ENCODE measurements around the gene ACSBG1. TPM values are rescaled to one million over a fixed set of nuclear protein-coding genes. Genes with fewer than 3 reads are reported as not detected.

Gene ACSBG1
- total and polyA plus RNA-seq, 2 of the 8 experiments (the other 6 are each of a cell fraction or from before 2014, with no cell fraction given): 5.4 to 7.1 TPM

GRCh38 chr15:78274994-78275393, 40.6 kb upstream of the ACSBG1 start:
- Histone ChIP-seq H3K9ac (replicated peaks in 1 of 4; ENCODE audit: extremely low read depth in 1 of 4, low read depth in 3 of 4, low read length in 3 of 4) (no peak overlapping the region), H3K23me2 (ENCODE audit: low read depth, low read length) (no peaks in the 10 kb centered on the region), H3K79me1 (ENCODE audit: low read depth, low read length) (no peaks in the 10 kb centered on the region), H4K91ac (replicated peaks; ENCODE audit: insufficient read length, low read length) (no peak overlapping the region), H3K27ac (ENCODE audit: low read depth, low read length) (no peak overlapping the region), H2AK5ac (ENCODE audit: low read depth, low read length) (no peak overlapping the region), H3K4ac (replicated peaks; ENCODE audit: insufficient read length, low read depth, low read length) (no peak overlapping the region), H3K9me3 (ENCODE audit: insufficient read depth in 2 of 2, low read depth in 1 of 2, low read length in 1 of 2) (no peaks in the 10 kb centered on the region), H3K4me3 (ENCODE audit: extremely low read depth in 1 of 4, insufficient read depth in 2 of 4, low read depth in 3 of 4, low read length in 4 of 4) (no peak overlapping the region), H4K8ac (ENCODE audit: extremely low read depth, insufficient read depth, low read length) (no peak overlapping the region), H3K14ac (ENCODE audit: insufficient read length) (no peak overlapping the region), H3K23ac (ENCODE audit: insufficient read length) (no peak overlapping the region), H3K18ac (ENCODE audit: extremely low read depth, low read length) (no peak overlapping the region), H3K56ac (replicated peaks; ENCODE audit: insufficient read length, low read depth, low read length) (no peak overlapping the region), H3K27me3 (replicated peaks in 1 of 4; ENCODE audit: control insufficient read depth in 3 of 4, extremely low read depth in 1 of 4, insufficient read depth in 3 of 4, low read length in 3 of 4) (no peaks in the 10 kb centered on the region), H2BK20ac (ENCODE audit: low read length) (no peak overlapping the region), H2BK120ac (replicated peaks; ENCODE audit: low read depth, low read length) (no peak overlapping the region), H2BK5ac (ENCODE audit: low read depth, low read length) (no peak overlapping the region), H3K4me2 (ENCODE audit: insufficient read depth in 1 of 2, low read depth in 2 of 2, low read length in 2 of 2) (no peak overlapping the region), H2BK15ac (ENCODE audit: low read length) (no peak overlapping the region), H4K5ac (ENCODE audit: insufficient read length, low read depth, low read length) (no peak overlapping the region), H3K36me3 (ENCODE audit: control insufficient read depth in 2 of 4, insufficient read depth in 4 of 4, low read length in 3 of 4) (no peaks in the 10 kb centered on the region), H2BK12ac (ENCODE audit: low read depth, low read length) (no peak overlapping the region), H2AFZ (ENCODE audit: low read length) (no peak overlapping the region), H3K4me1 (replicated peaks in 1 of 4; ENCODE audit: control insufficient read depth in 3 of 4, insufficient read depth in 4 of 4, low read length in 3 of 4) (no peaks in the 10 kb centered on the region; a peak in 1 of 7 replicates), H3K79me2 (ENCODE audit: control insufficient read depth in 1 of 2, insufficient read depth in 2 of 2, low read length in 2 of 2) (no peaks in the 10 kb centered on the region), H4K20me1 (replicated peaks in 1 of 2; ENCODE audit: control insufficient read depth in 1 of 2, insufficient read depth in 2 of 2, low read length in 2 of 2) (no peaks in the 10 kb centered on the region)
- FAIRE-seq: no peak
- no peak for DNase-seq (ENCODE audit: low read depth in 1 of 2, low spot score in 2 of 2)
- WGBS, 2 experiments (ENCODE audit: extremely low coverage in 1 of 2, insufficient coverage in 1 of 2, insufficient read length in 1 of 2, insufficient replicate concordance in 2 of 2, low coverage in 1 of 2, low lambda C conversion rate in 2 of 2, missing lambda C conversion rate in 1 of 2): 76% methylated on average over 5 of the region's 5 CpGs; no CpG with 5 or more reads in 1 of the 2 experiments
- ChIA-PET CTCF (ENCODE audit: partially characterized antibody) (interaction anchor here (1.3 kb wide), 1 partner anchor 9 kb away, joined by 4 read pairs; no protein-coding TSS in a partner anchor), POLR2A (ENCODE audit: partially characterized antibody) (interaction anchor here (0.8 kb wide), 1 partner anchor 9 kb away, joined by 3 read pairs; no protein-coding TSS in a partner anchor)
- TF ChIP-seq YY1 (IDR thresholded peaks at IDR 0.05; ENCODE audit: low read depth, low read length) (no peak), ATF2 (IDR thresholded peaks at IDR 0.05; ENCODE audit: low read length) (no peak), KDM4A (IDR thresholded peaks at IDR 0.05; ENCODE audit: low read depth, low read length, severe bottlenecking) (no peak), BACH1 (IDR thresholded peaks at IDR 0.05; ENCODE audit: low read length) (no peak), SP2 (IDR thresholded peaks at IDR 0.05; ENCODE audit: low read length) (no peak), RXRA (IDR thresholded peaks at IDR 0.05; ENCODE audit: insufficient read depth, low read depth, low read length) (no peak), TCF12 (IDR thresholded peaks at IDR 0.05; ENCODE audit: low read depth, low read length) (no peak), HDAC2 (IDR thresholded peaks at IDR 0.05; ENCODE audit: borderline replicate concordance in 1 of 2, low read depth in 2 of 2, low read length in 2 of 2) (no peak), CTCF (IDR thresholded peaks at IDR 0.05; ENCODE audit: control extremely low read depth in 1 of 3, insufficient read depth in 1 of 3, low read depth in 1 of 3, low read length in 3 of 3) (no peak), MAFK (IDR thresholded peaks at IDR 0.05; ENCODE audit: low read depth, low read length) (no peak)

Data from H1 (cell line).